NCI-H128 (cell line): ENCODE results near the gene SLC34A3.

Experiments
- DNase-seq: peaks from one replicate; lab custom pipeline; 2025; ENCODE audit not compliant: unreplicated experiment; lab: John Stamatoyannopoulos, UW

The SLC34A3 gene

GRCh38 chr9:137275203-137275587 is 44.5 kb downstream of the SLC34A3 start:
- DNase-seq, result no peak

DNA sequence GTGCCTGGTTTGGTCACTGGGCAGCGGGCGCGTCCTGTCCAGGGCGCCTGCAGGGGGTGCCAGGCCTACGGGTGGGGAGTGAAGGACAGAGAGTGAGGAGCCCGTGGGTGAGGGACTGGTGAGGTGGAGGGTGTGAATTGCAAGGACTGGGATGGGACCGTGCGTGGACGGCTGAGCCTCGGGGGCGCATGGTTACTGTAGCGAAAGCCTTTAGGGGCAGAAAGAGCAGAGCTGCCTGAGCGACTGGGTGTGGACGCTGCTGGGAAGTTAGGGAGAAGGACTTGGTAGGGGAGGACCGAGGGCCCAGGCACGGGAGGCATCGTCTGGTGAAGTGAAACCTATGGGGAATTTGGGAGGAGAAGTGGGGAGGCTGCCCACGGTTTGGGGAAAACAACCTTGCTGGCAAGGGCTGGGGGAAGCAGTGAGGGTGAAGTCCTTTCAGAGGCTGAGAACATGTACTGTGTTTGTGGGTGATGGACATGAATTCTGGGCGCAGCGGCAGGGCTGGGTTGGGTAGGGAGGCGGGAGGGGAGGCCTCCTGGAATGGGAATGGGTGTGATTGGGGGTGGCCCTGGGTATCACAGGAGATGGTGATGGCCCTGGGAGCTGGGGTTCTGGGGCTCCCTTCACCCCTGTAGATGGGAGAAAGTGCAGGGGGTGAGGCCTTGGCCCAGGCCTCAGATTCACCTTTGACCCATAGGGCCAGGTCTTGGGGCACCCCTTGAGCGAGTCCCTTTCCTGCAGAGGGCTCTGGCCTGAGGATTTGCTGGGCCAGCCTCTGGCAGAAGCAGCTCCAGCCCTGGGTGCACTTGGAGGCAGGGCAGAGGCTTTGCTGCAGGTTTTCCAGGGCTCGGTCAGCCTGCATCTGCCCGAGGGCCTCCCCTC is 45.1 kb downstream of the SLC34A3 start:
- DNase-seq, result no peak

GRCh38 chr9:137276473-137277328 is 46.0 kb downstream of the SLC34A3 start:
- no peak for DNase-seq

DNA sequence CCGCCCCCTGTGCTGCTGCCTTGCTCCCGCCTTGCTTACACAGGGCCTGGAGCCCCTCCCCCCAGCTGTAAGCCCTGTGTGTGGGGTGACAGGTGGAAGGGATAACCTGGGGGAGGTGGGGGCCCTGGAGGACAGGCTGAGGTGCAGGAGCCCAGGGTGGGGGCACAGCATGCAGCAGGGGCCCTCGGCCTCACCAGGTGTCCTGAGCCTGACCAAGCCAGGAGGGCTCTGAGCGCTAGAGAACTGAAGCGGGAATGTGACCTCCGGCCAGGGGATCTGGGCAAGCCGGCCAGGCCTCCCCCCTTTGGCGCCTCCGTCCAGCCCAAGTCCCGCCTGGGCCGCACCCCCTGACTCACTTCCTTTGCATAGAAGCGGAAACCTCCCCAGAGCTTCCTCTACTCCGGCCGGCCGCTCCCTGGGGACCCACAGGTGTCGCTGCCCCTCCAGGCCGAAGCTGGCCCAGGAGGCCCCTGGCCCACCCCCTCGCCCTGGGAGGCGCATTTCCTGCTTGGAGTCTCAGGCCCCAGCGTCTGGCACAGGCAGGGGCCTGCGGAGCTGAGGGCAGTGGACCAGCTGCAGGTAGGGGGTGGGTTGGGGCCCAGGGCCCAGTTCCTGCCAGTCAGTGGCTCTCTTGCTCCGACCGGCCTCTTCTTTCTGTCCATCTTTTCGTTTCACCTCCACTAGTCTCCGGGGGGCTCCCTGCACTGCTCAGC is 46.8 kb downstream of the SLC34A3 start, which contains the start of gene TOR4A:
Gene TOR4A (plus strand): TSS at position 398 of the 713 bp plus-strand sequence. CDS start 964 bp downstream, outside the sequence.
- no peak for DNase-seq

- no peak for DNase-seq
These were observed 47.5 kb downstream of the SLC34A3 start for GRCh38 chr9:137278061-137278701.

GRCh38 chr9:137278721-137279711 is 48.3 kb downstream of the SLC34A3 start:
- DNase-seq, result no peak

DNA sequence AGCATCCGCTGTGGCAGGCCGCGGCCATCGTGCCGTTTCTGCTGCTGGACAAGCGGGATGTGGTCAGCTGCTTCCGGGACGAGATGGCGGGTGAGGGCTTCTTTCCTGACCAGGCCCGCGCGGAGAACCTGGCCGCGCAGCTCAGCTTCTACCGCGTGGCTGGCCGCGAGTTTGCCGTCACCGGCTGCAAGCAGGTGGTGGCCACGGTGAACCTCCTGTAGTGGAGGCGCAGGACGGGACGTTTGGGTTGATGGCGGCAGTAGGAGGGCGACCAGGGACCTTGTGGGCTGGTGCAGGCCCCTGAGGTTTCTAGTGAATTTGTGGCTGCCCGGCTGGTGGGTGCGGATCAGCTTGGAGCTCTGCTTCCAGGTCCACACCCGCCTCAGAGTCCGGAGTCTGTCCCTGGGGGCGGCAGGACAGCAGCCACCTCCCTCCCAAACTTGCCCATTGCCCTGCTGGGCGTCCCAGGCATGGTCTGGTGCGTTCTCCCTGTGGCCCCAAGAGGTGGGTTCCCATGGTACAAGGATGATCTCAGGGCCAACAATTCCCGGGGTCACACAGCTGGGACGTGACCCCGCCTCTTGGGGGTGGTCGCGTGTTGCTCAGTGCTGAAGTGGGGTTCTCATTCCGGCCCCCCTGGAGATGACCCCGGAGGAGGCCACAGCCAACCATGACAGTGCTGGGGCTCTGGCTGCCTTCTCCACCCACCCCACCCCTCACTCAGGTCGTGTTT is 49.2 kb downstream of the SLC34A3 start:
- DNase-seq, result no peak

DNA sequence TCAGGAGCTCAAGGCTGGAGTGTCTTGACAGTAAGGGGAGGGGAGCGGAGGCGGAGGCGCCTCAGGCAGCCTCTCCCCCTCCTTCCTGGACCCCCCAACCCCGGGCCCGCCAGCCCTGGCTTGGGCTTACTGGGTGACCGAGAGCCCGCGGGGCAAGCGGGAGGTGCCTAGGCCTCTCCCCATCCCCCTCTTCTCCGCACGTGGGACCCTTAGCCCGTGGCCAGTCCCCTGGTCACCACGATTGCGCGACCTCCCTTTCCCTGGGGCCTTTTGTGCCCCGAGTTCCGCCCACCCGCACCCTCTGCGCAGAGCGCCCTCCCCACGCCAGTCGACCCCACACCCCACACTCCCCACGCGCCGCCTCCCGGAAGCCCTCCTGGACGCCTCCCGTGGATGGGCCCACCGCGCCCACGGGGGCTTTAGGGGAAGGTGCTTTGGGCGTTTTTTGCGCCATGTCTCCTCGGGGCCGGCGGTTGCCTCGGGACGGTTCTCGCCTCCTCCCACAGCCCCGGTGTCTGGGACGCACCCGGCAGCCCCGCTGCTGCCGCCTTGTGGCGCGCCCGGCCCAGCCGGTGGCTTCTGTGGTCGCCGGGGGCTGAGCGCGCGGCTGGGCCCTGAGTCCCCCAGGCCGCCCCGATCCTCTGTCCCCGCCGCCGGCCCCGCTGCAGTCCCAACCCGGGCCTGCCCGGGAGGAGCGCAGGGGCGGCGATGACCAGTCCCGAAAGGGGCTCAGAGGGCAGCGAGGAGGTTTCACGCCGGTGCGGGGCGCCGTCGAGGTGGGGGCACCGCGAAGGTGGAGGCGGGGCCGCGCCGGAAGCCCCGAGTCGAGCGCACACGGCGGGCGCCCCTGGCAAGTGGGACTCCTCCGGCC is 50.0 kb downstream of the SLC34A3 start:
- no peak for DNase-seq

GRCh38 chr9:137281345-137282116 is 50.8 kb downstream of the SLC34A3 start:
- no peak for DNase-seq
